Activated CD4-positive, alpha-beta T cell treated with anti-CD3 and anti-CD28 coated beads, Interleukin-2, Interleukin-4, amounts not matched to agents 100 ng/mL and 50 ng/mL, durations not matched to agents 16 hours and 8 hours (primary cell): ENCODE results near the gene SLC29A3.
"Not testable (repeated sequence)": the region's sequence is repeated elsewhere in the genome, so short reads cannot be mapped to it uniquely, and the experiment has no call there.

Source experiments
- DNase-seq: peaks from one replicate; pipeline ENCODE4 v3.0.0-alpha.2; 2020; ENCODE audit warnings: low spot score

The SLC29A3 gene

DNA sequence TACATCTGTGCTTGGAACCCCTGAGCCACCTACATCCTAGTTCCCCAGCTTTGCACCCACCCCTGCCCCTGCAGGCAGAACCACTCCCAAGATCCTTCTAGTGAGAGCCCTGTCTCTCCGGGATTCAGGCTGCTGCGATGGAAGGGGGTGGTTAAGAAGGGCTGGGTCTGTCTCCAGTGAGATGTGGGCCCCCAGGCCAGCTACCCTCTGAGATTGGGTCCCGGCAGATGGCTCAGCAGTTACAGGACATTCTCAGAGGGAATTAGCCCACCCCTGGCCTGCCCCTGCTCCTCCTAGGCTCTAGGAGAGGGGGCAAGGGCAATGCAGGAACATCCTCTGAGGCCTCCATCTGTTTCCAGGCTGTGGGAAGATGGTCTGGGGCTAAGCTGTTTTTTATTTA lies 27.7 kb downstream of the SLC29A3 start:
- no peak for DNase-seq

DNA sequence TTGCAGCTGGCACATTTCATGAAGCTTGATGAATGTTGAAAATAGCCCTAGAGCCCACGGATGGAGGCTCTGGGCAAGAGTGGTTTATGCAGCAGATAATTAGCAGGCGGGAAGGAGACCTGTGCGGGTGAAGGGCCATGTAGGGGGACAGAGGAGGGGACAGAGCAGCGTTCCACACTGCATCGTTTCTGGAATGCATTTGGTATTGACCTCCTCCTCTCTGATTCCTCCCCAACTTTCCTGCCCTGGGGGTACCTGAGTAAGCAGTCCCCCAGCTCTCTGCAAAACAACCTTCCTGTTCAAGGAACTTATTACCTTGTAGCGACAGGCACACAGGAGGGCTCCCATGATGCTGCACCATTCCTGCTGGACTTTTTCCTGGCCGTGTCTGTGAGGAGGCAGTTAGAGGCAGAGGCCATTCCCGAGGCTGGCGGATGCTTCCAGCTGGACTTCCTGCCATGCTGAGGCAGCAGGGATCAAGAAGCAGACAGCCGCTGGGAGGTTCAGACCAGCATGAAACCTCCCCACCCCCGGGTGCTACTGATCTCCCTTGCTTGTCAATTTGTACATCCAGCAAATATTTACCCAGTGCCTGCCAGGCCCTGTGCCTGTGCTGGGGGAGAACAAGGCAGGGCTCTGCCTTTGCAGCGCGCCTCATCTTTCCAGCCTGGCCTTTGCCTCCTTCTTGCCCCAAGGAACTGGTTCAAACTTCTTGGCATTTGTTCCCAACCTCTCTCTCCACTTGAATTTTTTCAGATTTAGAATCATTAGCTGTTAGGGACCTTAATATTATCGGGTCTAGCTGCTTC lies 28.7 kb downstream of the SLC29A3 start:
- DNase-seq: no peak

DNA sequence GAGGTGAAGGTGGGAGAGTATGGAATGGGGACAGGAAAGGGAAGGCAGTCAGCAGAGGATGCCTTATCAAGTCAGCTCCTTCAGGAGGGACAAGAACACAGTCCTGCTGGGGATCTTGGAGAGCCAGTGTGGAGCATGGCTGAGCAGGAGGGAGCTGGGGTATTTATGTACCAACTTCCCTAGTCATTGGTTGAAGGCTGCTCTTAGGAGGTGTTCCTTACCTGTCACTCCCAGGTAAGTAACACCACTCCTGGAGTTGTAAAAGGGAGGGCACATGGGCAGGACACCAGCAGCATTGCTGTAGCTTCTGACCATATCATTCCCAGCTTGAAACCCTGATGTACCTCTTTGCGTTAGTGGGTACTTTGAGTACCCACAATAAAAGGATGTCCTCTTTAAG lies 29.8 kb downstream of the SLC29A3 start:
- no peak for DNase-seq

DNA sequence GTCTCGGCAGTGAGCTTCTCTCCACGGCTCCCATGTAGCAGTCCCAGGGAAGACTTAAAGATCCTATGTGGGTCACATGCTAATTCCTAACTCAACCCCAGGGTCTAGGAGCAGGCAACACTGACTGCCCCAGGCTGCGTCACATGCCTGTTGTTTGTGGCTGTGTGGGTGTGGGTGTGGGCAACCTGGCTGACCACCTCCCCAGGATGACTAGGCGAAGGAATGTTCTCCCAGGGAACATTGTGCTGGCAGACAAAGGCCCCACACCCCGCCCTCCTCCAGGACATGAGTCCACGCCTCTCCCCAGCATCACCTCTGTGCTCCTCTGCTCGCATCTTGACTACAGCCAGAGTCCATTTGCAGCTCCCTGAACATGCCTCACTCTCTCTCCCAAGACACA lies 30.3 kb downstream of the SLC29A3 start:
- no peak for DNase-seq

DNA sequence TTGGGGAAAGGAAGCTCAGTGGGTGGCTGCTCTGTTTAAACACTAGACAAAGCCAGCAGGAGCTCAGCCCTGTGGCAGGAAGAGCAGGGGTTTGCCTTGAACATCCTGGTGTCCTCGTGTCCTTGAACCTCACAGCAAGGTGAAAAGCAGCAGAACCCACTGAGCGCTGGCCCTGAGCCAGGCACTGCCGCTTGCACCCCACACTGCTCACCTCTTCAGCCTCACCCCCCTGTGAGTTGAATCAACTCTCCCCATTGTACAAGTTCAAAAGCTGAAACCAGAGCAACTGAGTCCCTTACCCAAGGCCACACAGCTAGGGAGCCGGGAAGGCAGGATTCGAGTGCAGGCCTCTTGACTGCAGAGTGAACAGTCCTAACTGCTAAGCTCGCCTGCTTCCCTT lies 32.0 kb downstream of the SLC29A3 start:
- no peak for DNase-seq

DNA sequence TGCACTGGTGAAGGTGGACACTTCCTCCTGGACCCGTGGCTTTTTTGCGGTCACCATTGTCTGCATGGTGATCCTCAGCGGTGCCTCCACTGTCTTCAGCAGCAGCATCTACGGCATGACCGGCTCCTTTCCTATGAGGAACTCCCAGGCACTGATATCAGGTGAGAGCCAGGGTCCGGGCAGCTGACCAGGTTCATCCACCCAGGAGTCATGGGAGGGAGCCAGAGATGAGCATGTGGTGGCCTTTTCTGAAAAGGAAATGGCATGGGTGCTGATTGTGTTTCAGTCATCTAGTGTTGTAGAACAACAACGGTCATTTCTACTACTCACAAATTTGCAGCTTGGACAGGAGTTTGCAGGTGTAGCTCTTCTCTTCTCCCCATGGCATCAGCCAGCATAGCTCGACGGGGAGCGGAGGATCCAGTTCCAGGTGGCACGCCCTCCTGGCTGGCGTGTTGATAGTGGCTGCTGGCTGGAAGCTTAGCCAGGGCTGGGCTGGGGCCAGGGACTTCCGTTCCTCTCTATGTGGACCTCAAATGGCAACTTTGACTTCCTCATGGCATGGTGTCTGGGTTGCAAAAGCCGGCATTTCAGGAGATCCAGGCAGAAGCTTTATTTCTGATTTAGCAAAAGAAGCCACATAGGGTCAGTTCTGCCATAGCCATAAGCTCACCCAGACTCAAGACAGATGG lies 32.7 kb downstream of the SLC29A3 start:
- DNase-seq: no peak

DNA sequence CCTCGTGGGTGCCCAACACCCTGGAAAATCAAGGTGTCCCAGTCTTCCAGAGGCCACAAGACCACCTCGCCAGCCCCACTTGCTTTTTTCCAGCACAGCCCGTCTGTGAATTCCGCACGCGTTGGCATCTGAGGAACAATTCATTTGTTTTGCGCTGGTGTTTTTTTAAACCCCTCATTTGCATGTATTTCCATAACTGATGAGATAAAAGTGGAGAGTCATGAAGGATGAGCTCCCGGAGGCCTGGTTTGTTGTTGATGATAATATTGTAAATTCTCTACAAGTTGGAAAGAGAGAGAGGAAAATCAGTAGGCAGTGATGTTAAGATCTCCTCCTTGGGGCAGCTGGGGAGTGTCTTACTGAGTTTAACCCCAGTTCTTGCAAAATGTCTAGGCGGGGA lies 34.6 kb downstream of the SLC29A3 start:
- no peak for DNase-seq

DNA sequence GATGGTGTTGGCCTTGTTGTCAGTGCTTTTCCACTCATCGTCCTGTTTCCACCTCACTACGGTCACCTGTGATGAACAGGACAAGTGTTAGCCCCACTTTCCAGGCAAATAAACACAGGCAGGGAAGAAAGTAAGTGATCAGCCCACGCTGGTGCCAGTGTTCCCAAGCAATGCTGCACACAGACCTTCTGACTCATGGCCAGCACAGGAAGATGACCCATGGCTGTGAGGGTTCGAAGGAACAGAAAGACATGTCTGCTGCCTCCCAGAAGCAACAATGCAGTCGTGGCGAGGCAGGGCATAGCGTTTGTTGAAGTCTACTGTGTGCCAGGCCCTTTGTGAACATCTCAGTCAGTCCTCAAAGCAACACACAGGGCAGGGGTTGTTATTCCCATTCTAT lies 35.7 kb downstream of the SLC29A3 start:
- no peak for DNase-seq

DNA sequence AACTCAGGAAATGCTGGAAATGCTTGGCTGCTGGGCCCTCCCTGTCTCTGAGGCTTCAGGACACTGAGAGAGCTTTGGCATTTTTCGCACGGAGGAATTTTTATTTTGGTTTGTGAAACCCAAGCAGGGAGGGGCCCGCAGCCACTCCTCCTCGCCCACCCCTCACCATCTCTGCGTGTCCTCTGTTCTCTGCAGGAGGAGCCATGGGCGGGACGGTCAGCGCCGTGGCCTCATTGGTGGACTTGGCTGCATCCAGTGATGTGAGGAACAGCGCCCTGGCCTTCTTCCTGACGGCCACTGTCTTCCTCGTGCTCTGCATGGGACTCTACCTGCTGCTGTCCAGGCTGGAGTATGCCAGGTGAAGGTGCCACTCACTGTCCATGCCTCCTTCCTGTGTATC lies 36.8 kb downstream of the SLC29A3 start:
- no peak for DNase-seq

DNA sequence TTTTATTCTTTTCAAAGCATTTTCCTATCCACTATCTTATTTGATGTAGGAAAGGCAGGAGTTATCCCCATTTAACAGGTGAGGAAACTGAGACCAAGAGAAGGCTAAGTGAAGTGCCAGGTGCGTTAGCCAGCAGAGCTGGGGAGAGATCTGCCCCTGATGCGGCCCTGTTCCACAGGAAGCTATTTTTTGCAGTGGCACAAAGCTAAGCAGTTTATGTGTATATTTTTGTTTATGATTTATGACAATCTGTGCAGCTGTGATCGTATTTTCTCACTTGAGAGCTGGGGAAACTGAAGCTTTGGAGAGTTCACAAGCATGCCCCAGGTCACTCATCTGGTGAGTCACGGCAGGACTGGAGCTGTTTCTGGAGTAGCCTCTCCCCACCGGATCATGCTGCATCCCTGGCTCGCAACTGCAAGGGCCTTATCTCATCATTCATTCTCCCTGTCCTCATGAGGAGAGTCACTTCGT lies 38.8 kb downstream of the SLC29A3 start:
- DNase-seq: no peak

DNA sequence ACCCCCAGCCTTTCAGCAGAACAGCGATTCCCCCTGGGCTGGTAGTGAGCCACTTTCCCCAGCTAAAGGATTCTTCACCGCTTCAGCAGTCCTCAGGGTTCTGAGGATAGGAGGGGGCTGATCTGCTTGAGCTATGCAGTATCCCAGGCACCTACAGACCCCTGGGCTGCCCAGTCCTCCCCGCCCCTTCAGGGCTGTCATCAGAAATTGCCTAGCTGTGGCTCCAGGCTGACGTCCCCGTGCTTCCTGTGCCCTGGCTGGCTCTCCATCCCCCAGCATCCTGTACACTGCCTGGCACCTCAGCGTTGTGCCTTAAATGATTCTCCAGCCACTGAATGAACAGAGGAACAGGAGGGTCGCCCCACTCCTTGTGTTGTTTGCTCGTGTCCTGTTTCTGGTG lies 39.2 kb downstream of the SLC29A3 start:
- DNase-seq: no peak

DNA sequence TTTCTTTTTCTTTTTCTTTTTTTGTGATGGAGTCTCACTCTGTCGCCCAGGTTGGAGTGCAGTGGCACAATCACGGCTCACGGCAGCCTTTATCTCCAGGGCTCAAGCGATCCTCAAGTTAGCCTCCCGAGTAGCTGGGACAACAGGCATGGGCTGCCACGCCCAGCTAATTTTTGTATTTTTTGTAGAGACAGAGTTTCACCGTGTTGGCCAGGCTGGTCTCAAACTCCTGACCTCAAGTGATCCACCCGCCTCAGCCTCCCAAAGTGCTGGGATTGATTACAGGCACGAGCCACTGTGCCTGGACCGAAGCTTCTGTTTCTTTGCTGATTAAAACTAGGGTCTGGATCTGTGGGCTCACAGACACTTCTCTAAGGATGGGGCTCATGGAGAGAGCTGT lies 39.8 kb downstream of the SLC29A3 start:
- not testable (repeated sequence) for DNase-seq

DNA sequence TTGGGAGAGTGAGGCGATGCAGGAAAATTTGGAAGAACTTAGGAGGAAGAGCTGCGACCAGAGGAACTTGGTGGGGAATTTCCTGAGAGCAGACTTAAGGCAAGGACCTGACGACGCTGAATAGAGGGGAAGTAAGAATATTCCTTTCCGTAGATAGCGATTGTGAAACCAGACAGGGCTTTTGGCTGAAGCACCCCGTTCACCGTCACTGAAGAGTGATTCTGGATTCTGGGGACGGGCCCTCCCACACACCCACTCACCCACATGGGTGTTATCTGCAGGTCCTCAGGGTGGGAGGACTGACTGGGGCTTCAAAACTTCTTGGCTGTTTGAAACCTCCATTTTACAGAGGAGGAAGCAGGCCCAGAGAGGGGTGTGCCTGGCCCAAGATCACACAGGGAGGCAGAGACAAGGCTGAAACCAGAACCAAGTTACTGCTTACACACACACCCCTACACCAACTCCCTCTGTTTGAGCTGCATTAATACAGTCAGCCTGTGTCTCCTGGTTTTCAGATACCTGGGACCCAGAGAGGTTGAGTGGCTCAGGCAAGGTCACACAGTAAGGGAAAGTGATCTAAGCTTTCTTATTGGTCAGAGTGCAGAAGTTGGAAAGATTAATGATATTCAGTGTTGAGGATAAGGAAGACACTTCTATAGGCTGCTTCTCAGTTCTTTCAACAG lies 40.4 kb downstream of the SLC29A3 start:
- no peak for DNase-seq

DNA sequence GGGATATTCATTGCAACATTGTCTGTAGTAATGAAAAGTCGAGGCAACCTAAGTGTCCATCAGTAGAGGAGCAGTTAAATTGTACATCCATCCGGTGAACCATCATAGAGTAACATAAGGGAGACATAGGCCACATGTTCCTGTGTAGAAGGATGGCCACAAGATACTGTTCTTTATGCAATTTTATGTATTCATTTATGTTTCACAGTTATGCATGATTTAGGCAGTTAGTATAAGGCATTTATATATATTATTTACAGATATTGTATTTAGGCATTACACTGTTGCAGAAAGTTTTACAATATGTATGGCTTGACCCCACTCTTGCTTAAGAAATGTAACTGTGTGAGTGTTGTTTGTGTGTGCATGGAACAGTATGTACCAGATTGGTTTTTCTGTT lies 41.7 kb downstream of the SLC29A3 start:
- no peak for DNase-seq

DNA sequence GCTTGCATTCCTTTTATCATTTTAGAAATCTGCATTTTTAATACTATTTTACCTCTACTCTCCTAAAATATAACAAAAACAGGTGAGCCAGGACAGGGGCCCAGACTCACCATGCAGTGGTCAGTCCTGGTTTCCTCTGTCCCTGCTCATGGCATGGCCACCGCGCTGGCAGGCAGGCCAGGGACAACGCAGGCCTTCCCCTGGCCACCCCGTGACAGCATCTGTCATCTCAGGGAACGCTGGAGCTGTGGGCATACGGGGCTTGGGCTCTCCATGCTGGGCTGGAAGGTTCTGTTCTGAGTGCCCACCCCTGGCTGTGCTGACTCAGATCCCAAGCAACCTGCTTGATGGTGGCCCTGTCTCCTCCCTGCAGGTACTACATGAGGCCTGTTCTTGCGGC lies 42.5 kb downstream of the SLC29A3 start:
- no peak for DNase-seq

DNA sequence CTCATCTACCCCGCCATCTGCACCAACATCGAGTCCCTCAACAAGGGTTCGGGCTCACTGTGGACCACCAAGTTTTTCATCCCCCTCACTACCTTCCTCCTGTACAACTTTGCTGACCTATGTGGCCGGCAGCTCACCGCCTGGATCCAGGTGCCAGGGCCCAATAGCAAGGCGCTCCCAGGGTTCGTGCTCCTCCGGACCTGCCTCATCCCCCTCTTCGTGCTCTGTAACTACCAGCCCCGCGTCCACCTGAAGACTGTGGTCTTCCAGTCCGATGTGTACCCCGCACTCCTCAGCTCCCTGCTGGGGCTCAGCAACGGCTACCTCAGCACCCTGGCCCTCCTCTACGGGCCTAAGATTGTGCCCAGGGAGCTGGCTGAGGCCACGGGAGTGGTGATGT lies 43.1 kb downstream of the SLC29A3 start:
- DNase-seq: no peak

DNA sequence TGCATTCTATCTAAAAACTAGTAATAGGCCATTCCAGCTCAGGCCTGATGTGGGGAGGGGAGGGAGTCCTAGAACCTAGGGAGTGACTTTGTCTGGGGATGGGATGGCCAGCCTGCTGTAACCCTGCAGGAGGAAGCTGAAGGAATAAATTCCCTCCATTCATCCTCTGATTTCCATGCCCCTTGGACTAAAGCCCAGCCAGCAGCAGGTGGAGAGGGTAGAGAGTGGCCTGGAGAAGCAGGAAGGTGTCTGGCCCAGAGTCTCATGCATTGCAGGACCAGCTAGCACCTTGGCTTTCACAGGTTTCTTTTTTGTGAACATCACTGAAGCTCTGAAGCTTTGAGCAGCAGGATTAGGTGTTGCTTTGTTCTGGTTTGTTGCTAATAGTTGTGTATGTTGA lies 44.9 kb downstream of the SLC29A3 start:
- no peak for DNase-seq

DNA sequence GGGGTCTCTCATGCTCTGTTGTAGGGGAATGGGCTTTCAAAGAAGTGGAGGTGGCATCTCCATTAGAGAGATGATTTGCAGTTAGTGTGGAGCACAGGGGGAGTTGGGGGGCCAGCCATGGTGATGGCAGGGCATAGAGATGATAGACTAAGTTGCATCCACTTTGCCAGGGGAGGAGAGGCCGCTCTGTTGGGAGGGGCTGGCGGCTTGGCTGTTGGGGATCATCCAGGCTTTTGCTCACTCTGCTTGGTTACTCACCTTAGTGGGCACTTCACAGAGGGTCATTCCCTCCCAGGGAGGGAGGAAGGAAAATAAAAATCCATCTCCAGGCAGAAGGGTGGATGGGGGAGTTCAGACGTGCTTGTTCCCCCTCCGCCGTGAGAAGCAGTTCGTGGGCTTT lies 46.3 kb downstream of the SLC29A3 start:
- DNase-seq: no peak

DNA sequence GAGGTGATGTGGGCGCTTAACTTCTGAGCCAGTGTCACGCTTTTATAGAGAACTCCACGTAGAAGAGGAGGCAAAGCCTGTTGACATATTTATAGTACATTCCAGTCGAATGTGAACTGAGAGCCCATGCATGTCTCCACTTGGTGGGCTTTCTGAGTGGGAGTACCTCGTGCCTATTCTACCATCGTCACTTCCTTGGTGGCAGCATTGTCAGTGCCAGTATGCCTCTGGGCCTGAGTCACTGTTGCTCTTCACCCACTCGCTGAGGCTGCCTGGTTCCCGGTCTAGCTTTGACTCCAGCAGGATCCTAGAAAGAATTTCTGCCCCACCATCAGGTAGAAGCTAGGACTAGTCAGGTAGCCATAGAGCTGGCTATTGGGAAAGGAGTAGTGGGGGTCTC lies 47.6 kb downstream of the SLC29A3 start:
- no peak for DNase-seq

DNA sequence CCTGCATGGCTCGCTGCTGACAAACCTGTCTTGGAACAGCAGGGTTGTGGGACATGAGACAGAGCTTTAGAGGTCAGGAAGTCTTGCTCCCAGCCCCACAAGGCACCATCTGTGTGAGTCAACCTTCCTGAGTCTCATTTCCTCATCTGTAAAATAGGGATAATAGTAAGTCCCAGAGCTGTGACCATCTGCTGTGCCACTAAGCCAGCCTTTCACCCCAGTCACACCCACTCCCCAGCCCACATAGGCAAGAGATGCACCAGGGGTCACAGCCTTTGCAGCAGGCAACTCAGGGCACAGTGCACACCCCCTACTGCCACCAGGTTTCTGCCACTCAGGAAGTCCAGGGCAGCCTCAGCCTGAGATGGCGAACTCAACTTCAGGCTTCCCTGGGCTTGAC lies 48.2 kb downstream of the SLC29A3 start:
- no peak for DNase-seq

DNA sequence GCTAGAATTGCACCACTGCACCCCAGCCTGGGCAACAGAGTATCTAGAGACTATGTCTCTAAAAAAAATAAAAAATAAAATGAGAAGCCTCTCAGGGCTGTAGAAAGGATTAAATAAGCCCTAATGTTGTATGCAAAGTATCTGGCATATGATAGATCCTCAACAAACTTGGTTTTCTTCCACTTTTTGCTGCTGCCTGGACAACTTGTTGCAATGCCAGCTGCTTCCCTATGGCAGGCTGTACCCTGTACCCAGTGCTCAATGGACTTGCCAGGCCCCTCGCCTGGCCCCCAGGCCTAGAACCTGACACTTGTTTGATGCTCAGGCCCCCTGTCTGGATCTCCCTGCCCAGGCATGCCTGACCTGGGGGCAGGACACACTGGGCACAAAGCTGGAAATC lies 49.1 kb downstream of the SLC29A3 start:
- no peak for DNase-seq

DNA sequence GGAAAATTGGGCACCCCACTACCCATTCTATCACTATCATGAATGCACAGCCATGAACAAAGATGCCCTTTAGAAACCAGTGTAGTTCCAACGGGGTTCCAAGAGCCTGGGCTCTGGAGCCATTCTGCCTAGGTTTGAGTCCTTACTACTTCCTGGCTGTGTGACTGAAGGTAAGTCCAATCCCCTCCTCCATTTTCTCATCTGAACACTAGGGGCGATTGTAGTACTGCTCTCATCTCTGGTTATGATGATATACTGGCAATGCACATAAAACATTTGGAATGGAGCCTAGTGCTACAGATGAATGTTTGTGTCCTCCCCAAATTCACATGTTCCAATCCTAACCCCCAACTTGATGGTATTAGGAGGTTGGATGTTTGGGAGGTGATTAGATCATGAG lies 49.6 kb downstream of the SLC29A3 start:
- DNase-seq: no peak

DNA sequence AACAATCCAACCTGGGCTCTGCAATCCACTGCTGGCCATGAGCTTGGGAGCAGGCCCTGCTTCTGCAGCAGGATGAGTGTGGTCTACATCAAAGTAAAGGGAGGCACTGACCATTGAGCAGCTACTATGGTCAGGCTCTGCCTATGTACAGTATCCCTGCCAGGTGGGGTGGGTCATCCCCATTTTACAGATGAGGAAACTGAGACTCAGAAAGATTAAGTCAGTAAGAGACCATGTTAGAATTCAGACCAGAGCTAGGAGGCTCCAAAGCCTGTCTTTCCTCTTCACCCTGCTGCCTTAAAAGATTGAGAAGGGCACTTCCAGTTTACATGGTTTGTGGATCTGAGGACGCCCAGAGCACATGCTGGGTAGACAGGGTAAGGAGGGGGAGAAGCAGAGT lies 50.5 kb downstream of the SLC29A3 start:
- DNase-seq: no peak
